Activated CD8-positive, alpha-beta memory T cell treated with anti-CD3 and anti-CD28 coated beads, Interleukin-2, amount 50 U/mL, for 48 hours (primary cell): ENCODE data around the gene DPM3.

Source experiments
- DNase-seq: peaks from one replicate; pipeline ENCODE4 v3.0.0-alpha.2; 2020

DPM3 gene

GRCh38 chr1:155092131-155092530 lies 48.2 kb downstream of the DPM3 start:
- no peak for DNase-seq

DNA sequence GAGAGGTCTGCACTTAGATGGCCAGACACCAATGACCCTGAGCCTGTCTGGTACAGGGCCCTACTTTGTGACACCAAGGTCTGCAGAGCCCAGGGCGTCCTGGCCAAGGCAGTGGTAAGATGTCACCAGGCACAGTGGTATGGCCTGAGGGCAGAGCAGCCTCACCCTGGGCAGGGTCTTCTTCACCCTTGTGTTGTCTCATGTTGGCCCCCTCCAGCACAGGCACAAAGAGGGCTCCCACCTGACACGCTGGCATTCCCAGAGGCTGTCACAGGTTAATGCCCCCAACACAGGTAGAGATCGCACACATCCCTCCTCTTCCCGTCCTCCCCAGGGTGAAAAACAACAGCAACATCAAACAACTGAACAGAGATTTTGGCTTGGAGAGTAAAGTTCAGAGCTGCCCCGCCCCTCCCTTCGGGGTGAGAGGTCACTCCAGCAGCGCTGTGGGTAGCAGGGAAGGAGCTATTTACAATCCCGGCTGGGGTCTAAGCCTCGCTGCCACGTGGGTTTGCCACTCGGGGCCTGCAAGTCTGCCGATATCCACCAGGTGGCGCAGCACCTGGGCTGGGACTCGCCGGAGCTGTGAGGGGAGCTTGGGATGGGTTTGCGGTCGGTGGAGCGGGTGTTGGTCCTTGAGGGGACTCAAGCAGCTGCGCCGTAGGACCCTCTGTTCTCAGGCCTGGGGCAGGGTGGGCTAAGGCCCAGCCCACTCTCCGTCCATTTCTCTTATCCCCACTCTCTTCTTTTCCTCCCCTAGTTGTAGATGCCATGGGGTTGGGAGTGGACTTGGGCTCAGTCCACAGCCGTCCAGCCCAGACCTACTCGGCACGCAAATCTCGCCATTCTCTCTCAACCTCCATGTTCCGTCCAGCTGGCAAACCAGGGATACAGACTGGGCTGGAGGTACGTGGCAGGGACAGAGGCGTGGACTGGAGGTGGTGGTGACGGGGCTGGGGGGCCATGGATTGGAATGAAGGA lies 49.0 kb downstream of the DPM3 start:
- DNase-seq: peak; percentile 97
